GM18520 (cell line): ENCODE results near the gene ZDHHC9.

ENCODE experiments used
- ATAC-seq: cut with Tn5 transposase; IDR thresholded peaks from one replicate; pipeline ENCODE4 v1.9.1; 2021; ENCODE audit not compliant: unreplicated experiment

The ZDHHC9 gene

GRCh38 chrX:129787336-129788055, 56.2 kb downstream of the ZDHHC9 start:
- ATAC-seq = no peak

- ATAC-seq = peak; percentile 53
Measured at GRCh38 chrX:129786210-129786651, 57.5 kb downstream of the ZDHHC9 start.

GRCh38 chrX:129785160-129785947, 58.3 kb downstream of the ZDHHC9 start:
- ATAC-seq = no peak

- ATAC-seq = no peak
Measured at GRCh38 chrX:129784371-129784770, 59.3 kb downstream of the ZDHHC9 start.

GRCh38 chrX:129783291-129783713, 60.4 kb downstream of the ZDHHC9 start:
- ATAC-seq = no peak

- no peak for ATAC-seq
Measured at GRCh38 chrX:129782706-129783105, 61.0 kb downstream of the ZDHHC9 start.

GRCh38 chrX:129781680-129782495, 61.8 kb downstream of the ZDHHC9 start:
- no peak for ATAC-seq

GRCh38 chrX:129781134-129781672, 62.5 kb downstream of the ZDHHC9 start:
- peak; percentile 73 for ATAC-seq

GRCh38 chrX:129780441-129781105, 63.1 kb downstream of the ZDHHC9 start:
- ATAC-seq = no peak

- peak; percentile 18 for ATAC-seq
Measured at GRCh38 chrX:129779747-129780146, 63.9 kb downstream of the ZDHHC9 start, which contains the start of gene SASH3. SASH3 (plus strand) TSS chrX:129779949; CDS start chrX:129780098, 149 bp downstream.

- ATAC-seq = no peak
Measured at GRCh38 chrX:129779086-129779672, 64.5 kb downstream of the ZDHHC9 start.

- peak; percentile 15 for ATAC-seq
Measured at GRCh38 chrX:129777218-129778030, 66.3 kb downstream of the ZDHHC9 start.

- ATAC-seq = no peak
Measured at GRCh38 chrX:129773649-129774458, 69.8 kb downstream of the ZDHHC9 start.

- peak; percentile 71 for ATAC-seq
Measured at GRCh38 chrX:129772796-129773431, 70.8 kb downstream of the ZDHHC9 start.

- ATAC-seq = no peak
Measured at GRCh38 chrX:129771266-129771995, 72.3 kb downstream of the ZDHHC9 start.

- ATAC-seq = peak; percentile 29
Measured at GRCh38 chrX:129769467-129770154, 74.1 kb downstream of the ZDHHC9 start.
